ENCODE measurements around the gene GMCL2.
A peak's percentile ranks its signal among the peaks of the same experiment; 100 is the strongest.
"Not testable (repeated sequence)": the region's sequence is repeated elsewhere in the genome, so short reads cannot be mapped to it uniquely, and the experiment has no call there.

GMCL2 gene, protein sequence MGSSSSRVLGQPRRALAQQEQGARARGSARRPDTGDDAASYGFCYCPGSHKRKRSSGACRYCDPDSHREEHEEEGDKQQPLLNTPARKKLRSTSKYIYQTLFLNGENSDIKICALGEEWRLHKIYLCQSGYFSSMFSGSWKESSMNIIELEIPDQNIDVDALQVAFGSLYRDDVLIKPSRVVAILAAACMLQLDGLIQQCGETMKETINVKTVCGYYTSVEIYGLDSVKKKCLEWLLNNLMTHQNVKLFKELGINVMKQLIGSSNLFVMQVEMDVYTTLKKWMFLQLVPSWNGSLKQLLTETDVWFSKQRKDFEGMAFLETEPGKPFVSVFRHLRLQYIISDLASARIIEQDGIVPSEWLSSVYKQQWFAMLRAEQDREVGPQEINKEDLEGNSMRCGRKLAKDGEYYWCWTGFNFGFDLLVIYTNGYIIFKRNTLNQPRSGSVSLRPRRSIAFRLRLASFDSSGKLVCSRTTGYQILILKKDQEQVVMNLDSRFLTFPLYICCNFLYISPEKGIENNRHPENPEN

DNA sequence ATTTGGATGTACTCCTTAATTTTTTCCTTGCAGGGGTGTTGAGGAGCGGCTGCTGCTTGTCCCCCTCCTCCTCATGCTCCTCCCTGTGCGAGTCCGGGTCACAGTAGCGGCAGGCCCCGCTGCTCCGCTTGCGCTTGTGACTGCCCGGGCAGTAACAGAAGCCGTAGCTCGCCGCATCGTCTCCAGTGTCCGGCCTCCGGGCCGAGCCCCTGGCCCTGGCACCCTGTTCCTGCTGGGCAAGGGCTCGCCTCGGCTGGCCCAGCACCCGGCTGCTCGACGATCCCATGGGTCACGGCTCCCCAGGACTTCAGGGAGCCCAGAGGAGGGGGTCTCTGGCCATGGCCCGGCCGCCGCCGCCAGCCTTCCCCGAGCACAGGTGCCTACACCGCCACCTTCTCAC lies at the start of gene GMCL2:
Gene GMCL2 (minus strand): TSS at position 358 of the 400 bp plus-strand sequence. CDS start 72 bp downstream, at position 286.
- TF ChIP-seq JUND (IDR thresholded peaks at IDR 0.05; ENCODE audit: low read depth): no peak
- in situ Hi-C loops (cut with HindIII; ENCODE audit: low pct_unique_long_range_greater_than_20kb, low sequenced_read_pairs): no loop called here
- no peak for DNase-seq (ENCODE audit: low read depth in 1 of 2, low spot score in 1 of 2)

DNA sequence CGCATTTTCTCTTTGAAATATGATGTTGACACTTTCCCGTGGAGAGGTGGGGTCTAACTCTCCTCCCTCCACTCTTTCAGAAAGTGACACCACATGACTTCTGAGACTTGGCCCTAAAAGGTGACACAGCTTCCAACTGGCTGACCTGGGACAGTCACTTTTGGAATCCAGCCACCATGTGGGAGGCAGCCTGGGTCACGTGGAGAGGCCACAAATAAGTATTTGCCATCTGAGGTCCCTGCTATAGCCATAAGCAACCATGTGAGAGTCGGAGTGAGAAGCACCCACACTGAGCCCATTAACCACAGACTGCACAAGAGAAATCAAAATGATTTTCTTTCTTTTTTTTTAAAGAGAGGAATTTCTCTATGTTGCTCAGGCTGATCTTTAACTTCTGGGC lies 49.5 kb upstream of the GMCL2 start:
- in situ Hi-C loops (cut with HindIII; ENCODE audit: low pct_unique_long_range_greater_than_20kb, low sequenced_read_pairs): no loop called here
- peak in 1 of 2 experiments; percentile 51 for DNase-seq (ENCODE audit: low read depth in 1 of 2, low spot score in 1 of 2)
- no peak for TF ChIP-seq JUND (IDR thresholded peaks at IDR 0.05; ENCODE audit: low read depth)

GRCh38 chr5:178236126-178236525 lies 49.0 kb upstream of the GMCL2 start:
- in situ Hi-C loops (cut with HindIII; ENCODE audit: low pct_unique_long_range_greater_than_20kb, low sequenced_read_pairs): no loop called here
- no peak for DNase-seq (ENCODE audit: low read depth in 1 of 2, low spot score in 1 of 2)
- TF ChIP-seq JUND (IDR thresholded peaks at IDR 0.05; ENCODE audit: low read depth): no peak

DNA sequence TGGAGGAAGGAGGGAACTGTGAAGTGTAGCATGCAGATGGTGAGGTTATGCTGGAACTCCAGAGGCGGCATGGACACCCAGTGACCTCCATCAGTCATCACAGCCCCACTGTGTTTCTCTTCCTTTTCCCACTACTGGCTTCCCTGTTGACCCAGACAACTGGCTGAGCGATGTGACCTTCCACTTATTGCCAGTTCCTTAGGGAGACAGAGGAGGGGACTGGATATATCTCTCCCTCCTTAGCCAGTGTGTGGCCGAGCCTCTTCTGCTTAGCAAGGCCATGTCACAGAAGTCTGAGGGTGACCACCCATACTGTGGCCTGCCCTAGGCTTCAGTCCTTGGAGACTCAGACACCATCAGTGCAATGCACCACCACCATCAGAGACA lies 48.4 kb upstream of the GMCL2 start:
- TF ChIP-seq JUND (IDR thresholded peaks at IDR 0.05; ENCODE audit: low read depth): no peak
- in situ Hi-C loops (cut with HindIII; ENCODE audit: low pct_unique_long_range_greater_than_20kb, low sequenced_read_pairs): no loop called here
- DNase-seq (ENCODE audit: low read depth in 1 of 2, low spot score in 1 of 2): no peak

GRCh38 chr5:178234750-178235587 lies 47.8 kb upstream of the GMCL2 start:
- in situ Hi-C loops (cut with HindIII; ENCODE audit: low pct_unique_long_range_greater_than_20kb, low sequenced_read_pairs): no loop called here
- no peak for TF ChIP-seq JUND (IDR thresholded peaks at IDR 0.05; ENCODE audit: low read depth)
- peak; percentile 75 to 76 for DNase-seq (ENCODE audit: low read depth in 1 of 2, low spot score in 1 of 2)

DNA sequence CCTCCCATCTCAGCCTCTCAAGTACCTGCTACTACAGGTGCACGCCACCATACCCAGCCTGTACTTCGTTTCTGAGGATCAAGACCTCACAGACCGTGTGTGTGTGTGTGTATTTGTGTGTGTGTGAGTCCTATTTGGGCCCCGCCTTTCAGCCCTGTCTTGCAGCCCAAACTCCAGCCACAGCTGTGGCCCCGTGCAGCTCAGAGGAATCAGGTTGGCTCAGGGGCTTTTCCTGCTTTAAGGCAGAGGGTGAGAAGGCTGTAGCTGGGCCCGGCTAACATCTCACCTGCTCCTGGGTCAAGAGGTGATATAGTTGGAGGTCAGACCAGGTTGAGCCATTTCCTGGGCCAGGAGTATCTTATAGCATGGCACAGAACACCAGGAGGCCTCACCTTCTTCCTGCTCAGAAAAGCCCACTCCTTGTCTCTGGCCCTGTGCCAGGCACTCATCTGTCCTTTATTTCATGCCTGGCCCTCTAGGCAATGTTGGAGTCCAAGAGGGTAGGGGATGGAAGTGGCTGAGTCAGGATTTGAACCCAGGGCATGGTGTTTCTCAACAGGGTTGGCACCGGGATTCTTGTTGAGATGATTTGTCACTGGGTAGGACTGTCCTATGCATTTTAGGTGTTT lies 47.1 kb upstream of the GMCL2 start:
- no peak for TF ChIP-seq JUND (IDR thresholded peaks at IDR 0.05; ENCODE audit: low read depth)
- in situ Hi-C loops (cut with HindIII; ENCODE audit: low pct_unique_long_range_greater_than_20kb, low sequenced_read_pairs): no loop called here
- no peak for DNase-seq (ENCODE audit: low read depth in 1 of 2, low spot score in 1 of 2)

DNA sequence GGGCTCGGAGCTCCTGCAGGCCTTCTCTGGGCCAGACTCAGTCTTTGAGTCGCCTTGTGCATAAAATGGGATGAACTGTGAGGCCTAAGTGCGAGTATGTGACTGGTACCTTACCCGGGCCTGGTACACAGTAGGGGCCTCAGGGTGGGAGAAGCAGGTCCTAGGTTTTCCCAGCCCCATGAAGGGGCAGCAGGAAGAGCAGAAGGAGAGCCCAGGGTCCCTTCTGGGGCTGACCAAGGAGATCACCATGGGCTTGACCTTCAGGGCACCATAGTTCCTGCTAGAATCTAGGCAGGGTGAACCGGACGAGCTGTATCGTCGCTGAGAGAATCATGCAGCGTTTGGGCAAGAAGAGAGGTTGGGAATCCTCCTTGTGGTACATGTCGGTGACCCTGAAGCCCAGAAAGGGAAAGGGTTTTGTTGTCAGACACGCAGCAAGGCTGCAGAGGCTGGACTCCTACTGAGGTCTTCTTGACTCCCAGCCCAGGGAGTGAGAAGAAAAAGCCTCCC lies 45.8 kb upstream of the GMCL2 start:
- no peak for DNase-seq (ENCODE audit: low read depth in 1 of 2, low spot score in 1 of 2)

DNA sequence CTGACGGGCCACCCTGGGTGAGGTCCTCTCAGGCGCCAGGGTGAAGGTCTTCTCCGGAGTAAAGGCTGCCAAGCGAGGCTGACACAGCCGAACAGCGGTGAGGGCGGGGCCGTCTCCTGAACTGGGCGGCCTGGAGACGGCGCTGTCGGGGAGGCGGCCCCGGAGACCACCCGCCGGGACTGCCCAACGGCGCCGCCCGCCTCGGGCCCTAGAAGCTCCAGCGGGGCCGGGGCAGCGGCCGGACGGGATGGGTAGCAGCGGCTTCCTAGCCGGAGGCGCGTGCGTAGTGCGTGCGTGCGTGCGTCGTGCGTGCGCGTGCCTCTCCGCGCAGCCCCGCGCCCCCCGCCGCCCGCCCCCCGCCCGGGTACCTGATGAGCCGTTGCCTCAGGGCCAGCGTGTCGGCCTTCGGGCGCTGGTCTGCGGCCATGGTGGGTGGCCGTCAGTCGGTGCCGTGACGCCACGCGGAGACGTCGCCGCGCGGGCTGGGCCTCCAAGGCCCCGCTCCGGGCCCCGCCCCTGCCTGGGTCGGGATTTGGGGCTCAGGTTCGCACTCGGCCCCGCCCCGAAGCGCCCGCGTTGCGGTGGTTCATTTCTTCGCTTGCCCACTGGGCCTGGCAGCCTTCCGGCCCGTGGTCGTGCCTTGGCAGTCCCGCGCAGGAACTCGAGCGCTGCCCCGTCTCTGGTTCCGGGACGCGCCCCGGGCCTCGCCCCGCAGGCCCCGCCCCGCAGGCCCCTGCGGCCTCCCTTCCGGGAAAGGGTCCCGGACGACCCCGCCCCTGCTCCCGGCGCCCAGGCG lies 45.2 kb upstream of the GMCL2 start, which contains the start of gene PHYKPL:
Gene PHYKPL (minus strand): TSS at position 679 of the 796 bp plus-strand sequence. CDS start 252 bp downstream, at position 427.
- in situ Hi-C loops (cut with HindIII; ENCODE audit: low pct_unique_long_range_greater_than_20kb, low sequenced_read_pairs): no loop called here
- no peak for TF ChIP-seq JUND (IDR thresholded peaks at IDR 0.05; ENCODE audit: low read depth)
- peak; percentile 70 to 84 for DNase-seq (ENCODE audit: low read depth in 1 of 2, low spot score in 1 of 2)

More for the DNA sequence above, 45.8 kb upstream of the GMCL2 start:
- TF ChIP-seq JUND (IDR thresholded peaks at IDR 0.05; ENCODE audit: low read depth): no peak
- in situ Hi-C loops (cut with HindIII; ENCODE audit: low pct_unique_long_range_greater_than_20kb, low sequenced_read_pairs): no loop called here

- no peak for TF ChIP-seq JUND (IDR thresholded peaks at IDR 0.05; ENCODE audit: low read depth)
- DNase-seq (ENCODE audit: low read depth in 1 of 2, low spot score in 1 of 2): no peak
- in situ Hi-C loops (cut with HindIII; ENCODE audit: low pct_unique_long_range_greater_than_20kb, low sequenced_read_pairs): no loop called here
Measured at GRCh38 chr5:178231539-178232123, 44.5 kb upstream of the GMCL2 start.

DNA sequence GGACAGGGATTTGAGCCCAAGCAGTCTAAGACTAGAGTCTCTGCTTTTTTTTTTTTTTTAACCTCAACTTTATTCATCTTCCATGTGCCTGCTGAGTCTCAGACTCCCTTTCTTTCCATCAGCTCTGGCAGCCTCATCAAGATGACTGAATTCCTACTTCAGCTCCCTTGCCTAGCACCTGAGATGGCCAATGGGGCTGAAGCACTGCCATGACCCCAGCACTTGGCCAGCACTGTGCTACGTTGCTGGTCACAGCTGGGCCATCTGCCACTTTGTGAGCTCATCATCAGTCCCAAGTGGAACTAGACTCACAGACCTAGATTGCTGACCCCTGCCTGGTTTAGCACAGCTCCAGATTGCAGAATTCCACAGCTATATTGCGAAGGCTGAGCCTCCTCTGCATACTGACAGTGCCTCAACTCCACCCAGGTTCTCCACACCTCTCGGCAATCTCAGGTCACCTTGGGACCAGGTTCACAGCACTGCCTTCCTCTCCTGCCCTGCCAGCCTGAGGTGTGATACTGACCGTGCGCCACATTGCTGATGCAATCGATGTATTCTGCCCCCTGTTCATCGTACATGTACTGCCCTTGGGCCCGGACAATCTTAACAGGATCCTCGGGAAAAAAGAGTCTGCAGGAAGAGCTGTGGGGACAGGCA lies 43.8 kb upstream of the GMCL2 start:
- no peak for TF ChIP-seq JUND (IDR thresholded peaks at IDR 0.05; ENCODE audit: low read depth)
- in situ Hi-C loops (cut with HindIII; ENCODE audit: low pct_unique_long_range_greater_than_20kb, low sequenced_read_pairs): no loop called here
- DNase-seq (ENCODE audit: low read depth in 1 of 2, low spot score in 1 of 2): no peak

DNA sequence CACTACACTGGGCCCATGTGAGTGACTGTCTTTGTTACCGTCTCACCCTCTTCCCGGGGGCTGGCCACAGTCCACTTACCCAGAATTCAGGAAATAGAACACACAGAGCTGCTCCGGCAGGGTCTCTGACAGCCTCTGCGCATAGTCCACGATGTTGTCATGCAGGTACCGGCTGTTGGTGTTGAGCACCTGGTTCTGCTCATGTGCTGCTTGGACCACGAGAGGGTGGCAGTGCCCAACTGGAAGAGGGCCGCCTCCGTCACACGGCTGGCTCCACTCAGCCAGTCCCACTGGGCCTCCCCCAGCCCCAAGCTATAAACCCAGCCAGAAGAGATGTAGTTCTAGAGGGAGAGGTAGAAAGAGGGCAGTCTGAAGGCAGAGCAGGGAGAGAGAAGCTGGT lies 42.7 kb upstream of the GMCL2 start:
- in situ Hi-C loops (cut with HindIII; ENCODE audit: low pct_unique_long_range_greater_than_20kb, low sequenced_read_pairs): no loop called here
- no peak for TF ChIP-seq JUND (IDR thresholded peaks at IDR 0.05; ENCODE audit: low read depth)
- no peak for DNase-seq (ENCODE audit: low read depth in 1 of 2, low spot score in 1 of 2)

GRCh38 chr5:178229111-178229510 lies 41.9 kb upstream of the GMCL2 start:
- in situ Hi-C loops (cut with HindIII; ENCODE audit: low pct_unique_long_range_greater_than_20kb, low sequenced_read_pairs); DNase-seq (ENCODE audit: low read depth in 1 of 2, low spot score in 1 of 2): not testable (repeated sequence)

All from T47D (cell line).